GM12801 (cell line): ENCODE data around the gene HOXD11.

ENCODE experiments used
- CTCF ChIP-seq: IDR thresholded peaks from one replicate; pipeline ENCODE4 v1.5.1; 2011; ENCODE audit warnings: control low read depth; ENCODE audit not compliant: insufficient read length; ENCODE audit errors: extremely low read depth

The HOXD11 gene

GRCh38 chr2:176098366-176099158 is 8.5 kb upstream of the HOXD11 start:
- TF ChIP-seq CTCF = no peak

GRCh38 chr2:176099159-176099727 is 7.8 kb upstream of the HOXD11 start:
- no peak for TF ChIP-seq CTCF

- no peak for TF ChIP-seq CTCF
Observed at GRCh38 chr2:176099728-176100546, 7.1 kb upstream of the HOXD11 start, which contains the start of gene HOXD12. Gene HOXD12 (plus strand): TSS chr2:176099795. CDS start chr2:176099802, 7 bp downstream.

GRCh38 chr2:176100547-176101140 is 6.4 kb upstream of the HOXD11 start:
- TF ChIP-seq CTCF = no peak

- TF ChIP-seq CTCF = no peak
Observed at GRCh38 chr2:176101216-176101830, 5.8 kb upstream of the HOXD11 start.

- no peak for TF ChIP-seq CTCF
Observed at GRCh38 chr2:176101842-176102241, 5.2 kb upstream of the HOXD11 start.
